ENCODE results near the gene GRSF1.

DNA sequence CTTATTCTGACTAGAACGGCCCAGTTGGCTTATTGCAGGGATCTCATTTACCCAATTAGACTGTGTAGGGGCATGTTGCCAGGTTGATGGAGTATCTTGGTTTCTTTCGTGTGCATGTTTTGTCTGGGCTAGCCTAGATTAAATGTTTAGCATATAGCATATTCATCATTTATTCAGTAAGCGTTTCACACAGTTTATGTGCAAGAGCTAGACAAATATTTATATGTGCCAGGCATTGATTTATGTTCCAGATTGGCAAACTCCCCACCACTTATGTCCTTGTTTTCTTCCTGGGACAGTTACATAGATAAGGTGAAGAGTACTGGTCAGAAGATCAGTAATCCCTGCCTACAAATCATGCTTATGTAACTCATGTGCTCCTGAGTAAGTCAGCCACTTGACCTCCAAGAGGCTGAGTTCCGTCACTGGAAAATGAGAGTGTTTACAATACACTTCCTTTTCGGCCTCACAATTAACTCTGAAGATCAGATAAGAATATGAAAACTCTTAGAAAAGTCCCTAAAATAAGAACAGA, 60.7 kb downstream of the GRSF1 start:
- TF ChIP-seq EZH2 (IDR thresholded peaks at IDR 0.05; ENCODE audit: insufficient read depth, poor library complexity, severe bottlenecking) (no peak), EZH2phosphoT487 (IDR thresholded peaks at IDR 0.05; ENCODE audit: insufficient read depth, low read depth) (no peak)
